Amygdala (tissue), 56 donors: ENCODE data around the gene ITGAE.

Experiments used
- DNase-seq, 56 donors: peaks; one replicate each; lab custom pipeline; 2025; lab: John Stamatoyannopoulos, UW

Gene ITGAE

GRCh38 chr17:3826191-3826590 lies 25.2 kb upstream of the ITGAE start:
- DNase-seq: no peak

GRCh38 chr17:3821101-3821500 lies 20.1 kb upstream of the ITGAE start:
- DNase-seq: no peak

GRCh38 chr17:3818786-3819185 lies 17.8 kb upstream of the ITGAE start:
- DNase-seq: peak in 2 of 56 donors; percentile 15 to 19

GRCh38 chr17:3817851-3818605 lies 17.0 kb upstream of the ITGAE start:
- peak in 3 of 56 donors; percentile 10 to 22 (median 18) for DNase-seq

GRCh38 chr17:3815925-3816324 lies 14.9 kb upstream of the ITGAE start:
- DNase-seq: no peak

GRCh38 chr17:3815122-3815521 lies 14.1 kb upstream of the ITGAE start:
- DNase-seq: no peak

- no peak for DNase-seq
Observed at GRCh38 chr17:3814361-3814760, 13.4 kb upstream of the ITGAE start.

- no peak for DNase-seq
Observed at GRCh38 chr17:3813171-3813570, 12.2 kb upstream of the ITGAE start.

- DNase-seq: no peak
Observed at GRCh38 chr17:3812771-3813170, 11.8 kb upstream of the ITGAE start.

GRCh38 chr17:3812284-3812683 lies 11.3 kb upstream of the ITGAE start:
- no peak for DNase-seq

GRCh38 chr17:3810019-3810418 lies 9.0 kb upstream of the ITGAE start:
- DNase-seq: no peak

GRCh38 chr17:3809135-3809534 lies 8.1 kb upstream of the ITGAE start:
- no peak for DNase-seq

GRCh38 chr17:3808701-3809100 lies 7.7 kb upstream of the ITGAE start:
- no peak for DNase-seq

- no peak for DNase-seq
Observed at GRCh38 chr17:3805581-3805980, 4.6 kb upstream of the ITGAE start.

GRCh38 chr17:3804503-3804931 lies 3.5 kb upstream of the ITGAE start:
- DNase-seq: no peak

GRCh38 chr17:3803308-3803640 lies 2.3 kb upstream of the ITGAE start:
- DNase-seq: no peak

- DNase-seq: no peak
Observed at GRCh38 chr17:3802461-3803307, 1.7 kb upstream of the ITGAE start.

GRCh38 chr17:3801792-3802191 lies 804 bp upstream of the ITGAE start:
- no peak for DNase-seq

GRCh38 chr17:3801347-3801746 lies 359 bp upstream of the ITGAE start:
- DNase-seq: no peak

- DNase-seq: no peak
Observed at GRCh38 chr17:3799181-3799945, 1.6 kb downstream of the ITGAE start.
